HG03175 (cell line): Measurements from ENCODE around the gene UBXN1.

Experiments
- ATAC-seq: cut with Tn5 transposase; IDR thresholded peaks from one replicate; pipeline ENCODE4 v1.9.1; 2021; ENCODE audit warnings: mild to moderate bottlenecking, moderate library complexity; ENCODE audit not compliant: unreplicated experiment

The UBXN1 gene

GRCh38 chr11:62647609-62648005, 31.3 kb downstream of the UBXN1 start:
- ATAC-seq: no peak

GRCh38 chr11:62646825-62647608, 31.9 kb downstream of the UBXN1 start:
- no peak for ATAC-seq

GRCh38 chr11:62645946-62646824, 32.7 kb downstream of the UBXN1 start, which contains the start of gene GANAB:
Gene GANAB, minus strand, starts transcription at chr11:62646613. Its CDS starts 14 bp downstream, at chr11:62646599.
- ATAC-seq: peak; percentile 97

- no peak for ATAC-seq
Measured at GRCh38 chr11:62645671-62645945, 33.3 kb downstream of the UBXN1 start.

GRCh38 chr11:62644220-62644619, 34.7 kb downstream of the UBXN1 start:
- no peak for ATAC-seq

- no peak for ATAC-seq
Measured at GRCh38 chr11:62632492-62632891, 46.4 kb downstream of the UBXN1 start.

- no peak for ATAC-seq
Measured at GRCh38 chr11:62627713-62628112, 51.2 kb downstream of the UBXN1 start.
